Activated naive CD8-positive, alpha-beta T cell treated with anti-CD3 and anti-CD28 coated beads for 36 hours (primary cell): ENCODE measurements around the gene TPPP. TPM values are rescaled to one million over a fixed set of nuclear protein-coding genes. Genes with fewer than 3 reads are reported as not detected.
"Not testable (repeated sequence)": the region's sequence is repeated elsewhere in the genome, so short reads cannot be mapped to it uniquely, and the experiment has no call there.

Experiments used
- DNase-seq: peaks from one replicate; pipeline ENCODE4 v3.0.0; 2021
- H3K27ac Mint-ChIP-seq: one replicate; pipeline ENCODE4 v1.8.0; 2022; ENCODE audit warnings: mild to moderate bottlenecking, moderate library complexity, mixed read lengths
- H3K27me3 Mint-ChIP-seq: one replicate; pipeline ENCODE4 v1.8.0; 2022; ENCODE audit warnings: mild to moderate bottlenecking, mixed read lengths
- H3K36me3 Mint-ChIP-seq: one replicate; pipeline ENCODE4 v1.8.0; 2021; ENCODE audit warnings: mild to moderate bottlenecking, mixed read lengths
- H3K4me1 Mint-ChIP-seq: one replicate; pipeline ENCODE4 v1.8.0; 2021; ENCODE audit warnings: mixed read lengths
- H3K4me3 Mint-ChIP-seq: one replicate; pipeline ENCODE4 v1.8.0; 2022; ENCODE audit warnings: mild to moderate bottlenecking, moderate library complexity, mixed read lengths
- H3K9me3 Mint-ChIP-seq: one replicate; pipeline ENCODE4 v1.8.0; 2022; ENCODE audit warnings: mixed read lengths
- total RNA-seq, 2 experiments: library from RNA; stranded (reverse); gene quantifications; one replicate each; pipeline ENCODE4 v1.2.3, GENCODE V29; 2021

The TPPP gene
- total RNA-seq, 2 experiments from 2014 or later: 0.08 TPM; not detected in 1

DNA sequence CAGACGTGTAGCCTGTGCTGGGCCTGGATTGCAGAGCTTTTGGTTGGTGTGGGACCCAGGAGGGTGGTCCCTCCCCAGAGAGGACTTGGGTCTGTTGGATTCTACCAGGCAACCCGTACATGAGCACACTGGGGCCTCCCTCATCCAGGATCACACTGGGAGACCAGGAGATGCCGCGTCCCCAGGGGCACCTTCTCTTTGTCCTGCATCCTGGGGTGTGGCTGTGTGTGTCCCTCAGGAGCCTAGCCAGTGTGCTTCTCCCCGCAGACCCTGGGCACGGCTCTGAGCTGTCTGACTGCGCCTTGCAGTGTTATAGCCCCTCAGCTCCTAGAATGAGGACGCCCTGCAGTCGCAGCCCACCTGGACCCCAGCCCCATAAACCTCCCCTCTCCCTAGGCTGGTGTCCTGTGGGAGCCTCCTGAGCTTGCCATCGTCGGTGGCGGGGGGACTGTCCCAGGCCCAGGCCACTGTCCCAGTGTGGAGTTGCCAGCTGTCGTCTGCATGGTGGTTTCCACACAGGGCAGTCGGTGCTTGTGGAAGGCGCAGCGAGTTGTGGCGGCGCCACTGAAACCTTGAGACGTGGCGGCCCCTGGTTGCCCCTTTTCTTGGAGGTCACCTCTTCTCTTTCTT is 53.5 kb downstream of the TPPP start:
- Mint-ChIP-seq H3K27ac (no peak overlapping the region), H3K36me3 (peaks cover 16% of the 10 kb centered on the region), H3K4me3 (no peak overlapping the region), H3K4me1 (no peaks in the 10 kb centered on the region), H3K27me3 (no peaks in the 10 kb centered on the region), H3K9me3 (no peaks in the 10 kb centered on the region)
- no peak for DNase-seq

DNA sequence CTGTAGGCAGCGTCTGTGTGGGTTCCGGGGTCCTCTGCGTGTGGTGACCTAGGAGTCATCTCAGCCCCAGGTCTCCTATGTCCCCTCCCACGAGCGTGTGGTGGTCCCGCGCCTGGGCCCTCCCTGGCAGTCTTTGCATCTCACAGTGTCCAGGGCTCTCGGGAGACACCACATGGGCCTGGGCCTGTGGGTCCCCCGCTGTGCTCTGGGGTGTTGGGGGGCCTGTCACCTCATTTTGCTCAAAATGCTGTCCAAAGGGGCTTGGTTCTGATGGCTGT is 54.0 kb downstream of the TPPP start:
- no peak for DNase-seq
- no peak overlapping the region for H3K27ac Mint-ChIP-seq
- no peak overlapping the region for H3K4me3 Mint-ChIP-seq
- peaks cover 21% of the 10 kb centered on the region for H3K36me3 Mint-ChIP-seq
- no peaks in the 10 kb centered on the region for H3K9me3 Mint-ChIP-seq
- no peaks in the 10 kb centered on the region for H3K4me1 Mint-ChIP-seq
- H3K27me3 Mint-ChIP-seq: no peaks in the 10 kb centered on the region

DNA sequence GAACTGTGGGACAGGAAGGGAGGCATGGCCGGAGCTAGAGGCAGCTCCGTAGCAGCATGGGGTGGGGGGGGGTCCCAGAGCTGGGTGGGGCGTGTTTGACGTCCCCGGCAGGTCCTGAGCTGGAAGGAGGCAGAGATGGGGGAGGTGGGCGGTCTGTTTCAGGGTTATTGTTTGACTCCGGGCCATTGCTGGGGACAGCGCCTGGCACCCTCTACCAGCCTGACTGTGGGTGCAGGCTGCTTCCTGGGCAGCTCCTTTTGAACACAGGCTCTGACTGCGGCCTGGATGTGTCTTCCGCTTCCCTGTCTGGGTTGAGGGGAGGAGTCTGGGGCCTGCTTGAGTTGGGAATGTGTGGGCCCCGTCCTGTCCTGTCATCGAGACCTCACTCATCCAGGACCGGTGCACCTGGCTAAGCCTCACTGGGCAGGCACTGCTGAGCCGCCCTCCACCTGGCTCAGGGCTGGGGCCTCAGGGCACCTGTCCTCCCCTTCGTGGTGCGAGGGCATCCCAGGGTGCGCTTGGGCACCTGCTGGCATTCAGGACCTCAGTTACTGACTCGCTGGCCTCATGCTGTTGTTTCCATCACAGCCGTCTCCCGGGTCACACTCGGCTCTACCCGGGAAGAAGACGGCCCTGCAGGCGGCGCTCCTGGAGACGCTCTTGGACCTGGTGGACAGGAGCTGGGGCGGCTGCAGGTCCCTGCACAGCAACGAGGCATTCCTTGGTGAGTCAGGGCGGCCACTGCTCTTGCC is 54.5 kb downstream of the TPPP start:
- no peak for DNase-seq
- Mint-ChIP-seq H3K27me3 (no peaks in the 10 kb centered on the region), H3K4me3 (no peak overlapping the region), H3K36me3 (peaks cover 24% of the 10 kb centered on the region), H3K27ac (no peak overlapping the region), H3K9me3 (no peaks in the 10 kb centered on the region), H3K4me1 (no peaks in the 10 kb centered on the region)

DNA sequence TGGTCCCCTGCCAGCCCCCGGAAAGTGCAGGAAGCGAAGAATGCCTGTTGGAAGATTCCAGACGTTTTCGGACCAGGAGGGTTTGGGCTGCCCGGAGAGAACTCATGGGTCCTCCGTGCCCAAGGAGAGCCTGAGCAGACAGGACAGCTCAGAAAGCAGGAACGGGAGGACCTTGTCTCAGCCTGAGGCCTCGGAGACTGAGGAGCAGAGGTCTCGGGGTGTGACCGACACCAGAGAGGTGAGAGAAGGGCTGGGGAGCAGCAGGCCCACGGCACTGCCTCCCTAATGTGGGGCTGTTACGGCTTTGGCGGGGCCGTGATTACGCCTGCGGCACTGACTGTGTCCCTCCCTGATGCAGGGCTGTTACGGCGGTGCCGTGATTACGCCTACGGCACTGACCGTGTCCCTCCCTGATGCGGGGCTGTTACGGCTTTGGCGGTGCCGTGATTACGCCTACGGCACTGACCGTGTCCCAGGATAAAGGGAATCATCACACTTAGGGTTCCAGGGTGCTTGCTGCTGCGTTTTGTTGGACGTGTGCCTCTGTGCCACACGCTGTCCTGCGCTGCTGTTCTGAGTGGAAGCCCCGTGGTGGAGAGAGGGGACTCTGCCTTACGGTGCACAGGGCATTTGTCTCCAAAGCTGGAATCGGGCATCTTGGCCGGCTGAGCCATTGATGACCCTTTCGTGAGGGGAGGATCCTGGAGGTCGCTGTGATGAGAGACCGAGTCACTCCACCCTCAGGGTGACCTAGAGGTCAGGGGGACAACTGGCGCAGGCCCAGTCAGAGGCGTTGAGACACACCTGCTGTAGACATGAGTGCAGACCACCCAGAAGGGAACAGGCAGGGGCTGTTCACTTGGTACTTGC is 55.3 kb downstream of the TPPP start:
- Mint-ChIP-seq H3K27ac (no peak overlapping the region), H3K36me3 (peaks cover 26% of the 10 kb centered on the region), H3K4me1 (no peaks in the 10 kb centered on the region), H3K9me3 (no peaks in the 10 kb centered on the region), H3K27me3 (no peaks in the 10 kb centered on the region), H3K4me3 (no peak overlapping the region)
- DNase-seq: no peak

DNA sequence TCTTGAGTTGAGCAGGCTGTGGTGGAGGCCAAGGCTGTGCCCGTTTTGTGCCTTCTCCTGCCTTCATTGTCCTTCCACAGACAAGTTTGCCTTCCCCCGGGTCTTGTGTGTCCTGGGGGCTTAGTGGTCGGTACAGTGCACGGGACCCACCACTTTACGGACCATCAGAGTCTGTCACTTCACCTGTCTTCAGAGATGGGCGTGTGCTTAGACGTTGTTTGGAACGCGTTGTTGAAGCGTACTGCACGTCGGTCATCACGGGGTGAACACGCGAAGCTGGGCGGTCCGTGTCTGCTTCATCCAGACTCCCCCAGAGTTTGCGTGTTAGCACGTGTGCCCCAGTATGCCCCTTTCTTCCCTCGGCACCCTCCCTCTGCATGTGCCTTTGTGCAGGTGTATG is 56.2 kb downstream of the TPPP start:
- H3K9me3 Mint-ChIP-seq: no peaks in the 10 kb centered on the region
- no peak overlapping the region for H3K4me3 Mint-ChIP-seq
- H3K27me3 Mint-ChIP-seq: no peaks in the 10 kb centered on the region
- DNase-seq: no peak
- no peak overlapping the region for H3K27ac Mint-ChIP-seq
- H3K4me1 Mint-ChIP-seq: no peaks in the 10 kb centered on the region
- peaks cover 26% of the 10 kb centered on the region for H3K36me3 Mint-ChIP-seq

DNA sequence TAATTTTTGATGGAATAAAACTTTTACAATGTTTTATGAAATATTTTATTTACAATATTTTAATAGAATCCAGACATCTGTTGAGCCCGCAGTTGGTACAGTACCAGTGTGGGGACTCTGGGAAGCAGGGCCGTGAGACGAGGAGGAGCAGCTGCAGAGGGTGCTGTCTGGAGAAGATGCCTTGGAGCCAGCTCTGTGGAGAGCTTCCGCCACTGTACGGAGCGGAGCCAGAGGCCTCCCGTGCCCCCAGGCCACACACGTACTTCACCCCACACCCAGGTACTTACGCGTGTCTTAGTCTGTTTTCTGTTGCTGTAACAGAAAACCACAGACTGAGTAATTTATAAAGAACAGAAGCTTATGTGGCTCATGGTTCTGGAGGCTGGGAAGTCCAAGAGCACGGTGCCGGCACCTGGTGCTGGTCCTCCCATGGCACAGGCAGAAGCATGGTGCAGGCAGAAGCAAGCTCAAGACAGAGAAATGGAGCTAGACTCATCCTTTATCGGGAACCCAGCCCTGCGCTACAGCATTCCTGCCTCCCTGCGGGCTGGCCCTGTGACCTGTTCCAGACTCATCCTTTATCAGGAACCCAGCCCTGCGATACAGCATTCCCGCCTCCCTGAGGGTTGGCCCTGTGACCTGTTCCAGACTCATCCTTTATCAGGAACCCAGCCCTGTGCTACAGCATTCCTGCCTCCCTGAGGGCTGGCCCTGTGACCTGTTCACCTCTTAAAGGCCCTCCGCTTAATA is 57.7 kb downstream of the TPPP start:
- no peak overlapping the region for H3K4me3 Mint-ChIP-seq
- H3K27me3 Mint-ChIP-seq: no peaks in the 10 kb centered on the region
- H3K36me3 Mint-ChIP-seq: peaks cover 23% of the 10 kb centered on the region
- no peaks in the 10 kb centered on the region for H3K9me3 Mint-ChIP-seq
- H3K4me1 Mint-ChIP-seq: no peaks in the 10 kb centered on the region
- no peak overlapping the region for H3K27ac Mint-ChIP-seq
- no peak for DNase-seq

DNA sequence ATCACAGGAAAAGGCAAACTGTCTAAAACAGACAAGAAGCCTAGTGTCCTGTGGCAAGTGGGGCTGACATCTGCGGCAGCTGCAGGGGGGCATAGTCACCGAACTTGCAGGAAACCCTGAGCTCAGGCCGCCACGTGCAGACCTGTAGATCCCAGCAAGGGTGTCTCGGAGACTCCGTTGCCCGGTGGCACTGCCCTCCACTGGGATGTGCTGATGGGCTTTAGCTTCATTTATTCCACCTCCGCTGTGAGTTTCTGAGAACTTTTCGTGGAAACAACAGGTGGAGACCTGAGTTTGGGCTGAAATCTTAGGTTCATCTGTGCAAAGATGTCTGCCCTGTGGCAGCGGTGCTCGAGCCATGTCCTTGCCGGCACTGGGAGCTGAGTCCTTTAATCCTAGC is 59.0 kb downstream of the TPPP start:
- Mint-ChIP-seq H3K27ac (no peak overlapping the region), H3K36me3 (peaks cover 23% of the 10 kb centered on the region), H3K4me3 (no peak overlapping the region), H3K4me1 (no peaks in the 10 kb centered on the region), H3K9me3 (no peaks in the 10 kb centered on the region), H3K27me3 (no peaks in the 10 kb centered on the region)
- no peak for DNase-seq

DNA sequence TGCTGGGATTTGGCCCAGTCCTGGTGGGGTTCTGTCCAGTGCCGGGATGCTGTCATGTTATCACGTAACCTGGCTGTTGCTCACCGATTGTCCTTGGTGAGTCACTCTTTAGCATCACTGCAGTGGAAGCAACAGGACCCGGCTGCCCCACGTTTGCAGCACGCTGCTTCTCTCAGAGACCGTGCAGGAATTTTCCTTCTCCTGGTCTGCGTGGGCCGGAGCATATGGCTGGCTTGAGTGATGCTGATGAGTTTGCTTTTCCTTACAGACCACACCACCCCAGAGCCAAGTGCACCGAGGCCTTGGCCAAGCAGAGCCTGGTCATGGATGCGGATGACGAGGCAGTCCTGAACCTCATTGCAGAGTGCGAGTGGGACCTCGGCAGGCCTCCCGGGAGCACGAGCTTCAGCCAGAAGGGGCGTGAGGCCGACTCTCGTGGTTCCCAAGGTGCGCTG is 59.6 kb downstream of the TPPP start:
- no peak for DNase-seq
- H3K27me3 Mint-ChIP-seq: no peaks in the 10 kb centered on the region

DNA sequence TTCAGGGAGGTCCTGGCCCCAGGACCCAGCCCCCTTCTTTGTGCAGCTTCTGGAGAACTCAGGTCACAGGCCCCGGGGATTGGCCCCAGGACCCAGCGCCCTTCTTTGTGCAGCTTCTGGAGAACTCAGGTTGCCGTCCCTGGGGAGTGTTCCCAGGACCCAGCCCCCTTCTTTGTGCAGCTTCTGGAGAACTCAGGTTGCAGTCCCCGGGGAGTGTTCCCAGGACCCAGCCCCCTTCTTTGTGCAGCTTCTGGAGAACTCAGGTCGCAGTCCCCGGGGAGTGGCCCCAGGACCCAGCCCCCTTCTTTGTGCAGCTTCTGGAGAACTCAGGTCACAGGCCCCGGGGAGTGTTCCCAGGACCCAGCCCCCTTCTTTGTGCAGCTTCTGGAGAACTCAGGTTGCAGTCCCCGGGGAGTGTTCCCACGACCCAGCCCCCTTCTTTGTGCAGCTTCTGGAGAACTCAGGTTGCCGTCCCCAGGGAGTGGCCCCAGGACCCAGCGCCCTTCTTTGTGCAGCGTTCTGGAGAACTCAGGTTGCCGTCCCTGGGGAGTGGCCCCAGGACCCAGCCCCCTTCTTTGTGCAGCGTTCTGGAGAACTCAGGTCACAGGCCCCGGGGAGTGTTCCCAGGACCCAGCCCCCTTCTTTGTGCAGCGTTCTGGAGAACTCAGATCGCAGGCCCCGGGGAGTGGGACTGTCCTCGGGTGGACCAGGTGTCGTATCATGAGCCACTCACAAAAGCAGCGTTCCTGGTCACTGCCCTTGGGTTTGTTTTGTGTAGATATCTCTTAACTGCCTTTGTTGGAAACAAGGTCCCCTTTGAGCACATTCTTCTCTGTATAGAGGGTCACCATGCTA is 64.6 kb downstream of the TPPP start:
- not testable (repeated sequence) for H3K36me3 Mint-ChIP-seq, H3K9me3 Mint-ChIP-seq, DNase-seq, H3K27ac Mint-ChIP-seq, H3K27me3 Mint-ChIP-seq, H3K4me3 Mint-ChIP-seq, H3K4me1 Mint-ChIP-seq

More for the DNA sequence above, 59.6 kb downstream of the TPPP start:
- Mint-ChIP-seq H3K27ac (no peak overlapping the region), H3K4me3 (no peak overlapping the region), H3K9me3 (no peaks in the 10 kb centered on the region), H3K36me3 (peaks cover 23% of the 10 kb centered on the region), H3K4me1 (no peaks in the 10 kb centered on the region)

DNA sequence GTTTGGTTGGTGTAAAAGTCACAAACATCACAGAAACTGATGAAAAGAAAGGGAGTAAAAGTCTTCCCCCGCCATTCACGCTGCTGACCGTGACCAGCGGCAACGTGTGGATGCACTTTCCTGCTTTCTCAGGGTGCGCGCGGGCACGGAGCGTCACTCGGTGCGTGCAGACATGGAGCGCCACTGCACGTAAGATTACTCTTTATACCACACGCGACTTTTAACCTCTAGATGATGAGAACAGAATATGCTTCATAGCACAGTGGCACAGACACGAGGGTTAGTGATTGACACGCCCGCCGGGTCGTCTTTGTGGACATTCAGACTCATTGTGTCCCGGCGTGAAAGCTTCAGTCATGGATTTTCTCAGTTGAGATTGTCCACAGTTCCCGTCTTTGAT is 65.3 kb downstream of the TPPP start:
- Mint-ChIP-seq H3K9me3 (no peaks in the 10 kb centered on the region), H3K4me3 (no peak overlapping the region), H3K27me3 (no peaks in the 10 kb centered on the region), H3K4me1 (no peaks in the 10 kb centered on the region), H3K27ac (no peak overlapping the region), H3K36me3 (peaks cover 6% of the 10 kb centered on the region)
- DNase-seq: no peak

DNA sequence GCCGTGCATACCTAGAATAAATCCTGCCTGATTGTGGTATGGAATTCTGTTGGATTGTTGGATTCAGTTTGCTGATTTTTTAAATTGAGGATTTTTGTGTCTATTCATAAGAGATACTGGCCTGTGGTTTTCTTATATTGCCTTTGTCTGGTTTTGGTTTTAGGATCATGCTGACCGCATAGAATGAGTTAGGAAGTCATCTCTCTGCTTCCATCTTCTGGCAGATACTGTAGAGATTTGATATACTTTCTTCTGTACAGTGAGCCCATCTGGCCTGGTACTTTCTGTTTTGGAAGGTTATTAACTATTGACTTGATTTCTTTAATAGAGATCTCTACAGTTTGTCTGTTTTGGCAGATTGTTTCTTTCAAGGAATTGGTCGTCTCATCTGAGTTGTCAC is 66.3 kb downstream of the TPPP start:
- no peak for DNase-seq
- no peaks in the 10 kb centered on the region for H3K9me3 Mint-ChIP-seq
- H3K4me1 Mint-ChIP-seq: no peaks in the 10 kb centered on the region
- H3K36me3 Mint-ChIP-seq: peaks cover 10% of the 10 kb centered on the region
- H3K4me3 Mint-ChIP-seq: no peak overlapping the region
- no peak overlapping the region for H3K27ac Mint-ChIP-seq
- no peaks in the 10 kb centered on the region for H3K27me3 Mint-ChIP-seq

DNA sequence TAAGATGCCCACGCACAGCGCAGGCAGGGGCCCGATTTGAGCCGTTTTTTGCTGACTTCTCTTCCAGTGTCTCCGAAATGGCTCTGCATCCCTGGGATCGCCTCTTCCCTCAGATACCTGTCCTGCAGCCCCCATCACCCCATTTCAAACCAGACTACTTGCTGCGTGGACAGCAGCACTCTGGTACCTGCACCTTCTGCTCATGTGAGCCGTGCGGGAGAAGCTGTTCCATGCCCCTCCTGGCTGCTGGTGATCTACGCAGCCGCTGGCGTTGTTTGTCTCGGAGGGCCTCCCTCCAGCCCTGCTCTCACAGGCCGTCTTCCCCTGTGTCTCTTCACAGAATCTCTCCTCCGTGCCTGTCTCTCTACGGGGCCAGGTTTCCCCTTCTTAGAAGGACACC is 67.6 kb downstream of the TPPP start:
- H3K36me3 Mint-ChIP-seq: peaks cover 11% of the 10 kb centered on the region
- no peaks in the 10 kb centered on the region for H3K9me3 Mint-ChIP-seq
- no peak for DNase-seq

DNA sequence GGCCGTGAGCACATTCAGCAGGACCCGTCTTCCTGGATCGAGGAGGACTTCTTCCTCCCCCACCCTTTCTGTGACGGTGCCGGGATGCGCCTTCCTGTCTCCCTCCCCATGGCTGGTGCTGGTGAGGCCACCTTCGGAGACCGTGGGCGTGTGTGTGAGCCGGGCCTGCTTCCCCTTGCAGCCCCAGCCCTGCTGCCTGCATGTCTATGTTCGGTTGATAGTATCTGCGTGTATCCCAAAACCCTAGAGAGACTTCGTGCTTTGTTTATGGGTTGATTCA is 68.3 kb downstream of the TPPP start:
- no peak for DNase-seq
- H3K9me3 Mint-ChIP-seq: no peaks in the 10 kb centered on the region
- no peaks in the 10 kb centered on the region for H3K27me3 Mint-ChIP-seq
- no peaks in the 10 kb centered on the region for H3K4me1 Mint-ChIP-seq
- H3K36me3 Mint-ChIP-seq: peaks cover 11% of the 10 kb centered on the region
- H3K27ac Mint-ChIP-seq: no peak overlapping the region
- no peak overlapping the region for H3K4me3 Mint-ChIP-seq

More for the DNA sequence above, 67.6 kb downstream of the TPPP start:
- H3K27ac Mint-ChIP-seq: no peak overlapping the region
- H3K4me3 Mint-ChIP-seq: no peak overlapping the region
- no peaks in the 10 kb centered on the region for H3K27me3 Mint-ChIP-seq
- no peaks in the 10 kb centered on the region for H3K4me1 Mint-ChIP-seq

DNA sequence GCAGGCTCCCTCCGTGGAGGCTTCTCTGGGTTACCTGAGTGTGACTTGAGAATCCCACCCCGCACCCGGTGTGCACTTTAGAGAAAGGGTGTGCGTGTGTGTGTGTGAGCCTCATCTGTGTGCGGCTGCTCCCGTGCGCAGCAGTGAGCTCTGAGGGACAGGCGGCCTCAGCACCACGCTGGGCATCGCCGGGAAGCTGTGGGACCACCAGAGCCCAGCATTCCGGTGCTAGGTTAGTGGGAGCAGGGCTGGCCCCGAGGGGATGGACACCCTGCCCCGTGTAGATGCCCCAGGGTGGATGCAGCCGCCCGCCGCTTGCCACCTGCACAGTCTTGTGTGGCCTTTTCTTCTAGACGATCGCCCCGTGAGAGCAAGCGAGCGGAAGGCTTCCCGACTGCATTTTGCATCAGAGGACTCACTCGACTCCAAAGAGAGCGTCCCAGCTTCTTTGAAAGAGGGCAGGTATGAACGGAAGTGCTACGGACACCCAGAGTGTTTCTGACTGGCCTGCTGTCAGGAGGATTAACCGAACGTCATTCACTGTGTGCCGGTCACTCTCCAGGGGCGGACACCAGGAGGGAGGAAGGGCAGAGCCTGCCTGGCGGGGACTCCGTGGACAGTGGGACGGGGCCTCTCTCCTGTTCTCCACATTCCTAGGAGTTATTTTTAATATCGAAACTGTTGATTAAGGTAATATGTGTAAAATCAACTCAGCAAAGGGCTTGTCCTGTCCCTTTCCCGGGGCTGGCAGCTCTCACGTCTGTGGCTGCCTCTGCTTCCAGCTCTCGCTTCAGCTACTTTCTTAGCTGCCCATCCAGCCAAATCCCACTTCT is 68.8 kb downstream of the TPPP start:
- H3K4me1 Mint-ChIP-seq: no peaks in the 10 kb centered on the region
- H3K9me3 Mint-ChIP-seq: no peaks in the 10 kb centered on the region
- no peak overlapping the region for H3K4me3 Mint-ChIP-seq
- H3K27ac Mint-ChIP-seq: no peak overlapping the region
- no peak for DNase-seq
- H3K36me3 Mint-ChIP-seq: peaks cover 11% of the 10 kb centered on the region
- H3K27me3 Mint-ChIP-seq: no peaks in the 10 kb centered on the region
